ENCODE measurements around the gene NT5C3B.

DNA sequence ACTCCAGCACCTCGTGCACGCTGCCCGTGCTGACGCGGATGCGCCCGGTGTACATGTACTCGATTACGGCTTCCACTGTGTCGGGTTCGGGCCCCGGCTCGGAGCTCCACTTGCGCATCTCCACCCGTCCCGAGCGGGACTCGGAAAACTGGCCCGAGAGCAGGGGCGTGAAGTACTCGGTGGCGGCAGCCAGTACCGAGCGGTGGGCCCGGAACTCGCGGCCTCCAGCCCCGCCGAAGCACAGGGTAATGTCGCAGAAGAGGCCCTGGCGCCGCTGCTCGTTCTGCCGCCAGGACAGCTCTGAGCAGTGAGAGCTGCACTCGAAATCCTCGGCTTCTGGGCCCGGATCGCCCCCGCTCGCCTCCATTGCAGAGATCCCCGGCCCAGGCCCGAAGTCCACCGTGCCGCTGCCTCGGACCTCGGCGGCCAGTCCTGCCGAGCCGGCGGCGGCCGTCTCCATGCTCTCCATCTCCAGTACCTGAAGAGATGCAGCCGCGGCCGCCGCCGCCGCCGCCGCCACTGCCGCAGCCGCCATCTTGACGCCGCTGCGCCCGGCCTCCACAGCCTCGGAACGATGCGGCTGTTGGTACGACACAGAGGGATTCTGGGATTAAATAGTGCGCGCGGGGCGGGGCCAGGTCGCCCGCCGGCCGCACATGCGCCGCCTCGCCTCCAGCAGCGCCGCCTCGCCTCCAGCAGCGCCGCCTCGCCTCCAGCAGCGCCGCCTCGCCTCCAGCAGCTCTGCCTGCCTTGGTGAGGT, 29.0 kb upstream of the NT5C3B start, which contains the start of gene KLHL11:
- TF ChIP-seq CTCF (IDR thresholded peaks at IDR 0.05) (peak in 1 of 3 experiments; percentile 6), POLR2A (IDR thresholded peaks at IDR 0.05) (peak; percentile 57)
